Loucy (cell line): ENCODE measurements around the gene NSD1.

ENCODE experiments used
- CTCF ChIP-seq: fragments of 200-600 bp; sonication (generic); conservative IDR thresholded peaks from 2 replicates; pipeline ENCODE4 v1.5.1; 2014; ENCODE audit warnings: mild to moderate bottlenecking, antibody characterized with exemption, low read length
- EZH2phosphoT487 ChIP-seq: fragments of 200-600 bp; IDR thresholded peaks from 2 replicates; pipeline ENCODE4 v1.6.1; 2018; ENCODE audit warnings: antibody characterized with exemption, mild to moderate bottlenecking, moderate library complexity, borderline replicate concordance

GRCh38 chr5:177093082-177093712 is 40.4 kb upstream of the NSD1 start:
- TF ChIP-seq CTCF (no peak), EZH2phosphoT487 (no peak)
